Peyer's patch (tissue), 4 donors: ENCODE measurements around the gene VPS35L. TPM values are rescaled to one million over a fixed set of nuclear protein-coding genes. Genes with fewer than 3 reads are reported as not detected.
A peak's percentile ranks its signal among the peaks of the same experiment; 100 is the strongest.

Experiments
- DNase-seq, 3 donors: peaks; one replicate each; pipeline ENCODE4 v3.0.0-alpha.2; 2017 to 2019
- H3K27ac ChIP-seq, 4 donors: fragments of 200-600 bp; sonication (generic); one replicate each; pipeline ENCODE4 v1.5.1; 2016 to 2019
- H3K27me3 ChIP-seq, 2 donors: fragments of 200-600 bp; sonication (generic); one replicate each; pipeline ENCODE4 v1.5.1; 2019
- H3K36me3 ChIP-seq, 3 donors: fragments of 200-600 bp; sonication (generic); one replicate each; pipeline ENCODE4 v1.5.1; 2016 to 2019
- H3K4me1 ChIP-seq, 4 donors: fragments of 200-600 bp; sonication (generic); one replicate each; pipeline ENCODE4 v1.5.1; 2016 to 2019
- H3K4me3 ChIP-seq, 4 donors: fragments of 200-600 bp; sonication (generic); 1 replicate in 3 of 4; 2 replicates in 1 of 4; pipeline ENCODE4 v1.5.1; 2016 to 2019; ENCODE audit warnings: mild to moderate bottlenecking in 1 of 4
- H3K9me3 ChIP-seq, 4 donors: fragments of 200-600 bp; sonication (generic); one replicate each; pipeline ENCODE4 v1.5.1; 2016 to 2019; ENCODE audit warnings: mild to moderate bottlenecking in 1 of 4
- POLR2A ChIP-seq, 2 donors: fragments of 450-650 bp; IDR thresholded peaks; one replicate each; pipeline ENCODE4 v1.5.1; 2017; ENCODE audit warnings: antibody characterized with exemption in 2 of 2, mild to moderate bottlenecking in 2 of 2, moderate library complexity in 2 of 2
- total RNA-seq, 4 donors: library from RNA; depleted of rRNA; stranded (reverse); fragments of >200 nt; gene quantifications; one replicate each; pipeline ENCODE4 v1.1.0, GENCODE V29; 2016
- TF ChIP-seq, protein P1 (sequence below), 6 experiments: fragments of 450-650 bp in 4 of 6; fragments of 200-600 bp in 2 of 6; sonication (generic) in 1 of 6; IDR thresholded peaks; one replicate each; pipeline ENCODE4 v1.5.1; 2017 to 2019; ENCODE audit warnings: antibody characterized with exemption in 6 of 6, mild to moderate bottlenecking in 3 of 6, moderate library complexity in 1 of 6

Gene VPS35L
- total RNA-seq, 4 donors from 2014 or later, result 35.2 to 71.8 (median 45.2) TPM

DNA sequence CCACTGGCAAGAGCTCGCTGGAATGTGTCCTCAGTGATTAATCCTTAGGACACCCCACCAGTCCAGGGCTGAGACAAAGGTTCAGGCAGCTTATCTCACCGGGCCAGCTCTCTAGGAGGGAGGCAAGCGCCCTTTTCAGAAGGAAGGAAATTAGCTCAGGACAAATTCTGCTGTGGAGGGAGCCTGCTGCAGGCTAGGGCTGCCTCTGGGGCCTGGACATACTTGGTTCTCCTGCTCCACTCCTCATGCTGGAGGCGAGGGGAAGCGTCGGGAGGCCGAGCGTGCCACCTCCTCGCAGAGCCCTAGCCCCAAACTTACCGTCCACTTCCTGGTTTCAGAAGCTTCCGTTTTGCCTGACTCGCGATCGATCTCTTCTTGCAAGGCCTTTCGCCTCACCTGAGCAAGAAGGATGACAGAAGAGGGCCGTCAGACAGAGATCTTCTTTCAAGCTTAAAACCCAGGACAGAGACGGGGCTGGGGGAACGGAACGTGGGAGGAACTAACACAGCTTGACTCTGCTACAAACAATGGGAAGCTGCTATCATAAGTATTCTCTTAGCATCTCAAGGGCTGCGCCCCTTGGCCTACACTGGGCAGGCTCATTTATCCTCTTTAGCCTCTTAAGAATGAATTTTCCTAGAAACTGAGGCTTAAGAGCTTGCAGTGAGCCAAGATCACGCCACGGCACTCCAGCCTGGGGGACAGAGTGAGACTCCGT is 154.8 kb downstream of the VPS35L start:
- no peak for DNase-seq
- TF ChIP-seq, protein P1, sequence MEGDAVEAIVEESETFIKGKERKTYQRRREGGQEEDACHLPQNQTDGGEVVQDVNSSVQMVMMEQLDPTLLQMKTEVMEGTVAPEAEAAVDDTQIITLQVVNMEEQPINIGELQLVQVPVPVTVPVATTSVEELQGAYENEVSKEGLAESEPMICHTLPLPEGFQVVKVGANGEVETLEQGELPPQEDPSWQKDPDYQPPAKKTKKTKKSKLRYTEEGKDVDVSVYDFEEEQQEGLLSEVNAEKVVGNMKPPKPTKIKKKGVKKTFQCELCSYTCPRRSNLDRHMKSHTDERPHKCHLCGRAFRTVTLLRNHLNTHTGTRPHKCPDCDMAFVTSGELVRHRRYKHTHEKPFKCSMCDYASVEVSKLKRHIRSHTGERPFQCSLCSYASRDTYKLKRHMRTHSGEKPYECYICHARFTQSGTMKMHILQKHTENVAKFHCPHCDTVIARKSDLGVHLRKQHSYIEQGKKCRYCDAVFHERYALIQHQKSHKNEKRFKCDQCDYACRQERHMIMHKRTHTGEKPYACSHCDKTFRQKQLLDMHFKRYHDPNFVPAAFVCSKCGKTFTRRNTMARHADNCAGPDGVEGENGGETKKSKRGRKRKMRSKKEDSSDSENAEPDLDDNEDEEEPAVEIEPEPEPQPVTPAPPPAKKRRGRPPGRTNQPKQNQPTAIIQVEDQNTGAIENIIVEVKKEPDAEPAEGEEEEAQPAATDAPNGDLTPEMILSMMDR (IDR thresholded peaks at IDR 0.05), result no peak
- TF ChIP-seq POLR2A (IDR thresholded peaks at IDR 0.05), result no peak
- H3K27me3 ChIP-seq, result no peaks in the 10 kb centered on the region
- H3K9me3 ChIP-seq, result no peaks in the 10 kb centered on the region
- peaks cover 0 to 66% (median 0%) of the 10 kb centered on the region in 3 donors for H3K36me3 ChIP-seq
- H3K4me3 ChIP-seq, result no peak overlapping the region
- H3K27ac ChIP-seq, result peak overlapping the region in 2 of 4 donors; percentile 8 to 46
- H3K4me1 ChIP-seq, result no peaks in the 10 kb centered on the region

DNA sequence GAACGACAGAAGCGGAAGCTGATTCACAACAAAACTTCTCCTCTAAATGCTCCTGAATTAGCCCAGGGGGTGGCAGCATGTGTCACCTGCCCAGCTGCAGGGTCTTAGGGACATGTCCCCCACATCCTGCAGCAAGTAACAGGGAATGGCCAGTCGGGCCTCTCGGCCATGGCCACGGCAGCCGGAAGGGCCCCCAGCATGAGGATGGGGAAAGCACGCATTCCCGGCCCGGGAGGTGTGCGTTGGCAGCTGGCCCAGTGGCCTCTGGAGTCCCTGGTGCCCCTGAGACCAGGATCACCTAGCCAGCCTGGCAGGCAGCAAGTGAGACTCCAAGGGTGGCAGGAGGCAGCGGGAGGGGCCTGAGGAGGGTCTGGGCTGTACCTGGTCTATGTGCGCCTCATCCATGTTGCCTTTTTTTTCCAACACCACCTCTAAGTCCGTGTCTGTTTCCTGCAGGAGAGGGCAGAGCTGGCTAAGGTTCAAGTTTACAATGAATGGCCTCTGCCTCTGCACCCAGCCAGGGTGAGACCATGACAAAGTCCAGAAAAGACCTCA is 155.6 kb downstream of the VPS35L start:
- DNase-seq, result no peak
- Histone ChIP-seq H3K4me1 (peaks cover 0 to 6% (median 0%) of the 10 kb centered on the region in 4 donors), H3K27ac (peak overlapping the region in 1 of 4 donors; percentile 46), H3K9me3 (no peaks in the 10 kb centered on the region), H3K36me3 (peaks cover 0 to 59% (median 0%) of the 10 kb centered on the region in 3 donors), H3K4me3 (no peak overlapping the region), H3K27me3 (no peaks in the 10 kb centered on the region)
- no peak for TF ChIP-seq POLR2A (IDR thresholded peaks at IDR 0.05)
- TF ChIP-seq, protein P1 (IDR thresholded peaks at IDR 0.05), result no peak

DNA sequence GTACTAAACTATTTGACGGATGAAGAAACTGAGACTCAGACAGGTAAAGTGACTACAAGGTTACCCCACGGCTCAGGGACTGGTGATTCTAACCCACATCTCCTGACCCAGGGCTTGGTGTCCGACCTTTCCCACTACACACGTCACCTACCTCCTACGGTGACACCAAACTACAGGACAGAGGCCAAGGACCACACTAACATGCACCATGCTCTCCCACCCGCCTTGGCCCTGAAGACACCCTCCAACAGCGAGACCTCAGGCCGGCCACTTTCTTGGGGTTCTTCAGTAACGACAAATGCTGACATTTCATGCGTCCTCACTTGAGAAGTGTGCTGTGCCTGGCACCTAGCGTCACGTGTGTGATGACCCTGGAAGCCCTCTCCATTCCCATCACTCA is 156.1 kb downstream of the VPS35L start:
- DNase-seq, result no peak
- H3K36me3 ChIP-seq, result peaks cover 0 to 53% (median 0%) of the 10 kb centered on the region in 3 donors
- no peaks in the 10 kb centered on the region for H3K9me3 ChIP-seq
- no peaks in the 10 kb centered on the region for H3K27me3 ChIP-seq
- H3K27ac ChIP-seq, result no peak overlapping the region
- H3K4me3 ChIP-seq, result no peak overlapping the region
- TF ChIP-seq POLR2A (IDR thresholded peaks at IDR 0.05), result no peak
- TF ChIP-seq, protein P1 (IDR thresholded peaks at IDR 0.05), result no peak
- H3K4me1 ChIP-seq, result peaks cover 0 to 12% (median 0%) of the 10 kb centered on the region in 4 donors

DNA sequence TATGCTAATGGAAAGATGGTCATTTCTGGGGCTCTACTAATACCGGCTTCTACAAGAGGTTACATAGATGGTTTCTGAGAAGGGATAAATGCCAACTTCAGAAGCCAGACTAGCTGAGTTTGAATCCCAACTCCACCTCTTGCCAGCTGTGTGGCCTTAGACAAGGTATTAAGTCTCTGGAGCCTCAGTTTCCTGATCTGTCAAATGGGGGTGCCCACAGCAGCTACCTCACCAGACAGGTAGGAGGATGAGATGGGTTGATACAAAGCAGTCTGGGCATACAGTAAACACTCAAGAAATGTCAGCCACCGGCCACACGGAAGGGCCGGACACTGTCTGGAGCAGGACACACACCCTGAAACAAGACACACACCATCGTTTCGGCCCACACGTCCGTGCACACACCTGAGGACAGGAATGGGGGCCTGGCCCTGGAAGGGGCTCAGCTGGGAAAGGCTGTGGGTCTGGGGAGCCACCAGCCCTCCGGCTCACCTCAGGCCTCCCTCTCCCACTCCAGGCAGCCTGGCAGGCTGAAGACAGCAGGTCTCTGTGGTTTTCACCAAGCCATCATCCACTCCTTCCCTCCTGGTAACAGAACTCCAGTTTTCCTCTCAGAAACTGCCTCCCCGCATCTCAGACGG is 157.0 kb downstream of the VPS35L start:
- no peak for DNase-seq
- Histone ChIP-seq H3K9me3 (no peaks in the 10 kb centered on the region), H3K36me3 (peaks cover 0 to 51% (median 0%) of the 10 kb centered on the region in 3 donors), H3K4me1 (peaks cover 0 to 18% (median 0%) of the 10 kb centered on the region in 4 donors), H3K27ac (no peak overlapping the region), H3K27me3 (no peaks in the 10 kb centered on the region), H3K4me3 (no peak overlapping the region)
- no peak for TF ChIP-seq POLR2A (IDR thresholded peaks at IDR 0.05)
- TF ChIP-seq, protein P1 (IDR thresholded peaks at IDR 0.05), result no peak

DNA sequence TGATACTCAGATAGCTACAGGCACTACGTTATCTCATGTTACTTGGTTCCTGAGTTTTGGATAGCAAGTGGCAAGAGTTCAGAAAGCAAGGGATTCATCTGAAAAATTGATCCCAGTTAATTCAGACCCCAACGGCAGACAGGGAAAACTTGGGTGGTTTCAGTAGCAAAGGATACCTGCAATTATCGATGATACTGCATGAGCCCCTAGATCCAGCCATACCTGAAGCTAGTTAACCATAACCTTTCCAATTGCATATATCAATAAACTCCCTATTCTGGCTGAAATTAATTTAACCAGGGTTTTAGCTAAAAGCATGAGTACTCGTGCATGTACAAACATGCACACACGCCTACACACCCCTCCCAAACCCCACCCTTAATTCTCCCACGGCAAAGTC is 158.2 kb downstream of the VPS35L start:
- Histone ChIP-seq H3K27me3 (no peaks in the 10 kb centered on the region), H3K9me3 (no peaks in the 10 kb centered on the region), H3K4me3 (no peak overlapping the region), H3K27ac (no peak overlapping the region), H3K4me1 (peaks cover 0 to 19% (median under 1%) of the 10 kb centered on the region in 4 donors), H3K36me3 (peaks cover 0 to 46% (median 0%) of the 10 kb centered on the region in 3 donors)
- DNase-seq, result no peak
- TF ChIP-seq, protein P1 (IDR thresholded peaks at IDR 0.05), result no peak
- no peak for TF ChIP-seq POLR2A (IDR thresholded peaks at IDR 0.05)
